AG04450 (cell line): Measurements from ENCODE around the gene DNMBP. TPM values are rescaled to one million over a fixed set of nuclear protein-coding genes. Genes with fewer than 3 reads are reported as not detected.

Experiments
- CTCF ChIA-PET: fragments of 300-600, 350-600 bp; formaldehyde crosslinking; extraction: SDS; loops from one replicate; lab custom pipeline; 2022; ENCODE audit warnings: antibody characterized with exemption, inconsistent platforms; lab: Charles Lee
- POLR2A ChIA-PET: fragments of 350-600 bp; formaldehyde crosslinking; extraction: SDS; loops from one replicate; lab custom pipeline; 2021; ENCODE audit warnings: antibody characterized with exemption, inconsistent platforms; lab: Yijun Ruan, JAX
- DNase-seq: peaks from one replicate; pipeline ENCODE4 v3.0.0-alpha.2; 2011; ENCODE audit warnings: low read depth, low spot score
- H3K27ac ChIP-seq: one replicate; pipeline ENCODE4 v1.5.1; 2012; ENCODE audit warnings: low read depth, low read length, control low read depth
- H3K27me3 ChIP-seq: one replicate; pipeline ENCODE4 v1.6.0; 2012; ENCODE audit warnings: low read length; ENCODE audit not compliant: control insufficient read depth, insufficient read depth
- H3K4me3 ChIP-seq: 2 replicates; pipeline ENCODE4 v1.5.1; 2011; ENCODE audit warnings: mild to moderate bottlenecking, low read depth, low read length, control low read depth
- H3K9me3 ChIP-seq: 2 replicates; pipeline ENCODE4 v1.5.1; 2012; ENCODE audit warnings: low read length; ENCODE audit not compliant: control insufficient read depth, insufficient read depth
- CTCF ChIP-seq: IDR thresholded peaks from 2 replicates; pipeline ENCODE4 v1.5.1; 2011; ENCODE audit warnings: low read depth, low read length, control low read depth, inconsistent platforms
- polyA plus RNA-seq: library from polyadenylated mRNA; depleted of rRNA; stranded (reverse); fragments of >200 nt; gene quantifications from 2 replicates; pipeline ENCODE4 v1.2.3, GENCODE V29; 2011

Gene DNMBP
- polyA plus RNA-seq, 1 experiment: 18.2 TPM

- Histone ChIP-seq H3K9me3 (no peaks in the 10 kb centered on the region), H3K27me3 (no peaks in the 10 kb centered on the region), H3K27ac (no peak overlapping the region), H3K4me3 (no peak overlapping the region)
- ChIA-PET POLR2A (interaction anchor here (0.5 to 0.7 kb wide), 2 partner anchors 77 to 92 kb away, joined by 4 to 6 read pairs; no protein-coding TSS in a partner anchor), CTCF (no interaction called here)
- no peak for TF ChIP-seq CTCF
- no peak for DNase-seq
Observed at GRCh38 chr10:99874341-99875085, 135.2 kb downstream of the DNMBP start.

- POLR2A ChIA-PET: interaction anchor here (0.5 kb wide), 1 partner anchor 93 kb away, joined by 4 read pairs; no protein-coding TSS in a partner anchor
- CTCF ChIA-PET: interaction anchor here (1.6 kb wide), 1 partner anchor 28 kb away, joined by 5 read pairs; no protein-coding TSS in a partner anchor
- no peaks in the 10 kb centered on the region for H3K9me3 ChIP-seq
Observed at GRCh38 chr10:99873846-99874245, 135.9 kb downstream of the DNMBP start.

GRCh38 chr10:99872367-99873162, 137.2 kb downstream of the DNMBP start:
- Histone ChIP-seq H3K9me3 (no peaks in the 10 kb centered on the region), H3K4me3 (no peak overlapping the region), H3K27ac (peak overlapping the region; percentile 21), H3K27me3 (no peaks in the 10 kb centered on the region)
- TF ChIP-seq CTCF: no peak
- no peak for DNase-seq
- POLR2A ChIA-PET: no interaction called here
- CTCF ChIA-PET: interaction anchor here (1.6 kb wide), 2 partner anchors 18 to 27 kb away, joined by 3 to 5 read pairs; no protein-coding TSS in a partner anchor

More at GRCh38 chr10:99873846-99874245, 135.9 kb downstream of the DNMBP start:
- Histone ChIP-seq H3K27me3 (no peaks in the 10 kb centered on the region), H3K4me3 (no peak overlapping the region), H3K27ac (no peak overlapping the region)
- TF ChIP-seq CTCF: no peak
- DNase-seq: no peak

- CTCF ChIA-PET: interaction anchor here (0.5 to 1.2 kb wide), 4 partner anchors 11 to 175 kb away, joined by 3 to 6 read pairs (median 4); no protein-coding TSS in a partner anchor
- no peak overlapping the region for H3K27ac ChIP-seq
- H3K27me3 ChIP-seq: no peaks in the 10 kb centered on the region
- TF ChIP-seq CTCF: no peak
- H3K4me3 ChIP-seq: no peak overlapping the region
- DNase-seq: no peak
- POLR2A ChIA-PET: interaction anchor here (1.3 kb wide), 1 partner anchor 25 kb away, joined by 6 read pairs; no protein-coding TSS in a partner anchor
- no peaks in the 10 kb centered on the region for H3K9me3 ChIP-seq
Observed at GRCh38 chr10:99870123-99870730, 139.5 kb downstream of the DNMBP start.
